Upper lobe of left lung (tissue), 4 donors: ENCODE measurements around the gene ARHGAP15.

Experiments used
- EP300 ChIP-seq, 4 donors: sonication (generic); formaldehyde crosslinking; IDR thresholded peaks; one replicate each; pipeline ENCODE4 v1.5.1; 2017; ENCODE audit warnings: antibody characterized with exemption in 4 of 4, control low read depth in 2 of 4
- POLR2AphosphoS5 ChIP-seq, 2 donors: sonication (generic); formaldehyde crosslinking; IDR thresholded peaks; one replicate each; pipeline ENCODE4 v1.5.1; 2017; ENCODE audit warnings: antibody characterized with exemption in 2 of 2
- TF ChIP-seq, protein P1 (sequence below), 6 experiments: fragments of 450-650 bp in 4 of 6; fragments of 200-600 bp in 2 of 6; sonication (generic) in 2 of 6; IDR thresholded peaks; one replicate each; pipeline ENCODE4 v1.5.1; 2016 to 2019; ENCODE audit warnings: antibody characterized with exemption in 6 of 6

GRCh38 chr2:143357966-143358365 lies 228.7 kb downstream of the ARHGAP15 start:
- TF ChIP-seq POLR2AphosphoS5 (IDR thresholded peaks at IDR 0.05) (no peak), EP300 (IDR thresholded peaks at IDR 0.05) (no peak)
- TF ChIP-seq, protein P1, sequence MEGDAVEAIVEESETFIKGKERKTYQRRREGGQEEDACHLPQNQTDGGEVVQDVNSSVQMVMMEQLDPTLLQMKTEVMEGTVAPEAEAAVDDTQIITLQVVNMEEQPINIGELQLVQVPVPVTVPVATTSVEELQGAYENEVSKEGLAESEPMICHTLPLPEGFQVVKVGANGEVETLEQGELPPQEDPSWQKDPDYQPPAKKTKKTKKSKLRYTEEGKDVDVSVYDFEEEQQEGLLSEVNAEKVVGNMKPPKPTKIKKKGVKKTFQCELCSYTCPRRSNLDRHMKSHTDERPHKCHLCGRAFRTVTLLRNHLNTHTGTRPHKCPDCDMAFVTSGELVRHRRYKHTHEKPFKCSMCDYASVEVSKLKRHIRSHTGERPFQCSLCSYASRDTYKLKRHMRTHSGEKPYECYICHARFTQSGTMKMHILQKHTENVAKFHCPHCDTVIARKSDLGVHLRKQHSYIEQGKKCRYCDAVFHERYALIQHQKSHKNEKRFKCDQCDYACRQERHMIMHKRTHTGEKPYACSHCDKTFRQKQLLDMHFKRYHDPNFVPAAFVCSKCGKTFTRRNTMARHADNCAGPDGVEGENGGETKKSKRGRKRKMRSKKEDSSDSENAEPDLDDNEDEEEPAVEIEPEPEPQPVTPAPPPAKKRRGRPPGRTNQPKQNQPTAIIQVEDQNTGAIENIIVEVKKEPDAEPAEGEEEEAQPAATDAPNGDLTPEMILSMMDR (IDR thresholded peaks at IDR 0.05), result no peak
